22Rv1 (cell line): ENCODE results near the gene INTS11.

ENCODE experiments used
- ZFX ChIP-seq: fragments of 450-650 bp; IDR thresholded peaks from 2 replicates; pipeline ENCODE4 v1.6.1; 2017; ENCODE audit warnings: antibody characterized with exemption, borderline replicate concordance
- TF ChIP-seq, protein P1 (sequence below): fragments of 450-650 bp; IDR thresholded peaks from 2 replicates; pipeline ENCODE4 v1.5.1; 2017; ENCODE audit warnings: mild to moderate bottlenecking

- TF ChIP-seq, protein P1, sequence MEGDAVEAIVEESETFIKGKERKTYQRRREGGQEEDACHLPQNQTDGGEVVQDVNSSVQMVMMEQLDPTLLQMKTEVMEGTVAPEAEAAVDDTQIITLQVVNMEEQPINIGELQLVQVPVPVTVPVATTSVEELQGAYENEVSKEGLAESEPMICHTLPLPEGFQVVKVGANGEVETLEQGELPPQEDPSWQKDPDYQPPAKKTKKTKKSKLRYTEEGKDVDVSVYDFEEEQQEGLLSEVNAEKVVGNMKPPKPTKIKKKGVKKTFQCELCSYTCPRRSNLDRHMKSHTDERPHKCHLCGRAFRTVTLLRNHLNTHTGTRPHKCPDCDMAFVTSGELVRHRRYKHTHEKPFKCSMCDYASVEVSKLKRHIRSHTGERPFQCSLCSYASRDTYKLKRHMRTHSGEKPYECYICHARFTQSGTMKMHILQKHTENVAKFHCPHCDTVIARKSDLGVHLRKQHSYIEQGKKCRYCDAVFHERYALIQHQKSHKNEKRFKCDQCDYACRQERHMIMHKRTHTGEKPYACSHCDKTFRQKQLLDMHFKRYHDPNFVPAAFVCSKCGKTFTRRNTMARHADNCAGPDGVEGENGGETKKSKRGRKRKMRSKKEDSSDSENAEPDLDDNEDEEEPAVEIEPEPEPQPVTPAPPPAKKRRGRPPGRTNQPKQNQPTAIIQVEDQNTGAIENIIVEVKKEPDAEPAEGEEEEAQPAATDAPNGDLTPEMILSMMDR = no peak
- TF ChIP-seq ZFX = no peak
Observed at GRCh38 chr1:1330366-1331067, 6.1 kb upstream of the INTS11 start.
